Spleen (tissue), 11 donors: ENCODE results near the gene NAGK. TPM values are rescaled to one million over a fixed set of nuclear protein-coding genes. Genes with fewer than 3 reads are reported as not detected.

Experiments used
- DNase-seq: peaks from one replicate; pipeline ENCODE4 v3.0.0-alpha.2; 2020
- H3K27ac ChIP-seq, 8 donors: fragments of 200-600 bp; sonication (generic) in 7 of 8; 1 replicate in 4 of 8; 2 replicates in 4 of 8; pipeline versions ENCODE4 v1.5.0 to v1.8.0; 2016 to 2021; ENCODE audit warnings: inconsistent platforms in 4 of 8, mild to moderate bottlenecking in 4 of 8, moderate library complexity in 1 of 8
- H3K27me3 ChIP-seq, 7 donors: fragments of 200-600 bp; sonication (generic) in 6 of 7; replicated peaks in 1 of 7; 1 replicate in 4 of 7; 2 replicates in 3 of 7; pipeline versions ENCODE4 v1.5.0 to v1.8.0; 2016 to 2021; ENCODE audit warnings: inconsistent platforms in 3 of 7, mild to moderate bottlenecking in 1 of 7
- H3K36me3 ChIP-seq, 6 donors: fragments of 200-600 bp; sonication (generic) in 5 of 6; 1 replicate in 4 of 6; 2 replicates in 2 of 6; pipeline versions ENCODE4 v1.5.0 to v1.8.0; 2016 to 2021; ENCODE audit warnings: inconsistent platforms in 2 of 6
- H3K4me1 ChIP-seq, 6 donors: fragments of 200-600 bp; sonication (generic) in 5 of 6; 1 replicate in 3 of 6; 2 replicates in 3 of 6; pipeline versions ENCODE4 v1.5.0 to v1.8.0; 2016 to 2021; ENCODE audit warnings: inconsistent platforms in 3 of 6
- H3K4me3 ChIP-seq, 8 donors: fragments of 200-600 bp; sonication (generic) in 7 of 8; 1 replicate in 4 of 8; 2 replicates in 4 of 8; pipeline versions ENCODE4 v1.5.0 to v1.8.0; 2016 to 2021; ENCODE audit warnings: inconsistent platforms in 4 of 8, mild to moderate bottlenecking in 4 of 8, moderate library complexity in 2 of 8
- H3K9me3 ChIP-seq, 8 donors: fragments of 200-600 bp; sonication (generic) in 7 of 8; 1 replicate in 4 of 8; 2 replicates in 4 of 8; pipeline versions ENCODE4 v1.5.0 to v1.8.0; 2016 to 2021; ENCODE audit warnings: inconsistent platforms in 4 of 8
- POLR2A ChIP-seq, 3 donors: fragments of 450-650 bp; IDR thresholded peaks; one replicate each; pipeline ENCODE4 v1.5.1; 2017; ENCODE audit warnings: antibody characterized with exemption in 3 of 3, mild to moderate bottlenecking in 1 of 3
- POLR2AphosphoS5 ChIP-seq, 3 donors: sonication (generic); formaldehyde crosslinking; IDR thresholded peaks; one replicate each; pipeline ENCODE4 v1.5.1; 2017; ENCODE audit warnings: antibody characterized with exemption in 3 of 3
- WGBS, 5 donors: extraction: QIAGEN DNeasy Blood & Tissue Kit in 3 of 5; methylation state at CpG; one replicate each; pipeline versions ENCODE4 v1.1.5 to v1.1.7; 2013 to 2018; 5-methylcytosine and 5-hydroxymethylcytosine counted together
- intact Hi-C: fragments of 100-400 bp; cut with DNase I; formaldehyde crosslinking; loops from one replicate; pipeline ENCODE4 v1.15.0; 2023; ENCODE audit warnings: low total_unique reads
- polyA plus RNA-seq, 3 donors: library from polyadenylated mRNA; stranded (reverse); fragments of 200-250 nt; gene quantifications; one replicate each; pipeline ENCODE4 v1.2.1, GENCODE V29; 2013
- total RNA-seq, 7 donors: library from RNA; depleted of rRNA in 3 of 7; stranded (reverse); fragments of >200 nt in 3 of 7; fragmentation: NEBNext Ultra II Directional in 4 of 7; extraction: Animal tissue kit (Norgen Biotek cat#: 25700) in 4 of 7; gene quantifications; one replicate each; pipeline versions ENCODE4 v1.1.0 to v1.2.1, GENCODE V29; 2016 to 2021
- TF ChIP-seq, protein P1 (sequence below), 11 experiments: fragments of 200-600 bp in 7 of 11; fragments of 450-650 bp in 4 of 11; sonication (generic) in 4 of 11; IDR thresholded peaks in 8 of 11; conservative IDR thresholded peaks in 3 of 11; 1 replicate in 7 of 11; 2 replicates in 4 of 11; pipeline versions ENCODE4 v1.4.0 to v1.8.0; 2016 to 2021; ENCODE audit warnings: antibody characterized with exemption in 11 of 11, inconsistent platforms in 4 of 11, mild to moderate bottlenecking in 1 of 11
- donor health status: healthy with polysubstance abuse.
- donor health status: DM: no; HTN: no; CAD: no; lungs with moderate emphysema.
- donor health status: DM: no; HTN: no; CAD: no.
- donor health status: Bipolar disorder and iron deficiency.
- donor health status: healthy.
- donor health status: DM: no; HTN: no; CAD: no.
- donor health status: DM: yes; HTN: yes; CAD: no.

Gene NAGK
- total and polyA plus RNA-seq, 10 donors, result 123 to 321 (median 220) TPM

DNA sequence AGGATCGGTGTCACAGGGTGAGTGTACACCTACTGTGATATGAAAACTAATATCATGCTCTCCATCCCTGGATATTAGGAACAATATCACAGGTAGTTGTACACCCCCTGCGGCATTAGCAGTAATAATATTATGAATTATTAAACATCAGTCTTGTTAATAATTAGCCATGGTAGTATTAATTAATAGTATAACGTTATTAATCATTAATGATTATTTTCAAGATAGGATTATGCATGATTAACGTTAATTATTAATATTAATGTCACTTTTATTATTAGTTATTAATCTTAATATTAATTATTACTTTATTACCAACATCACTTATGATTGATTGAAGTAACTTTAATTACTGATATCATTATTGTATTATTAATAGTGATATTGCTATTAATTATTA, 26.2 kb upstream of the NAGK start:
- Histone ChIP-seq H3K4me3 (no peak overlapping the region), H3K27ac (no peak overlapping the region), H3K36me3 (no peaks in the 10 kb centered on the region), H3K4me1 (peaks cover 0 to 7% (median 0%) of the 10 kb centered on the region in 6 donors), H3K27me3 (peaks cover 0 to 21% (median 0%) of the 10 kb centered on the region in 7 donors), H3K9me3 (no peaks in the 10 kb centered on the region)
- intact Hi-C loops, result no loop called here
- DNase-seq, result no peak
- TF ChIP-seq, protein P1, sequence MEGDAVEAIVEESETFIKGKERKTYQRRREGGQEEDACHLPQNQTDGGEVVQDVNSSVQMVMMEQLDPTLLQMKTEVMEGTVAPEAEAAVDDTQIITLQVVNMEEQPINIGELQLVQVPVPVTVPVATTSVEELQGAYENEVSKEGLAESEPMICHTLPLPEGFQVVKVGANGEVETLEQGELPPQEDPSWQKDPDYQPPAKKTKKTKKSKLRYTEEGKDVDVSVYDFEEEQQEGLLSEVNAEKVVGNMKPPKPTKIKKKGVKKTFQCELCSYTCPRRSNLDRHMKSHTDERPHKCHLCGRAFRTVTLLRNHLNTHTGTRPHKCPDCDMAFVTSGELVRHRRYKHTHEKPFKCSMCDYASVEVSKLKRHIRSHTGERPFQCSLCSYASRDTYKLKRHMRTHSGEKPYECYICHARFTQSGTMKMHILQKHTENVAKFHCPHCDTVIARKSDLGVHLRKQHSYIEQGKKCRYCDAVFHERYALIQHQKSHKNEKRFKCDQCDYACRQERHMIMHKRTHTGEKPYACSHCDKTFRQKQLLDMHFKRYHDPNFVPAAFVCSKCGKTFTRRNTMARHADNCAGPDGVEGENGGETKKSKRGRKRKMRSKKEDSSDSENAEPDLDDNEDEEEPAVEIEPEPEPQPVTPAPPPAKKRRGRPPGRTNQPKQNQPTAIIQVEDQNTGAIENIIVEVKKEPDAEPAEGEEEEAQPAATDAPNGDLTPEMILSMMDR (IDR thresholded peaks at IDR 0.05 in 8 of 11, conservative IDR thresholded peaks at IDR 0.05 in 3 of 11), result no peak
- no peak for TF ChIP-seq POLR2A (IDR thresholded peaks at IDR 0.05)
- no peak for TF ChIP-seq POLR2AphosphoS5 (IDR thresholded peaks at IDR 0.05)
- WGBS, 5 donors, result 66 to 77% (median 73%) methylated on average over 4 of the region's 4 CpGs

DNA sequence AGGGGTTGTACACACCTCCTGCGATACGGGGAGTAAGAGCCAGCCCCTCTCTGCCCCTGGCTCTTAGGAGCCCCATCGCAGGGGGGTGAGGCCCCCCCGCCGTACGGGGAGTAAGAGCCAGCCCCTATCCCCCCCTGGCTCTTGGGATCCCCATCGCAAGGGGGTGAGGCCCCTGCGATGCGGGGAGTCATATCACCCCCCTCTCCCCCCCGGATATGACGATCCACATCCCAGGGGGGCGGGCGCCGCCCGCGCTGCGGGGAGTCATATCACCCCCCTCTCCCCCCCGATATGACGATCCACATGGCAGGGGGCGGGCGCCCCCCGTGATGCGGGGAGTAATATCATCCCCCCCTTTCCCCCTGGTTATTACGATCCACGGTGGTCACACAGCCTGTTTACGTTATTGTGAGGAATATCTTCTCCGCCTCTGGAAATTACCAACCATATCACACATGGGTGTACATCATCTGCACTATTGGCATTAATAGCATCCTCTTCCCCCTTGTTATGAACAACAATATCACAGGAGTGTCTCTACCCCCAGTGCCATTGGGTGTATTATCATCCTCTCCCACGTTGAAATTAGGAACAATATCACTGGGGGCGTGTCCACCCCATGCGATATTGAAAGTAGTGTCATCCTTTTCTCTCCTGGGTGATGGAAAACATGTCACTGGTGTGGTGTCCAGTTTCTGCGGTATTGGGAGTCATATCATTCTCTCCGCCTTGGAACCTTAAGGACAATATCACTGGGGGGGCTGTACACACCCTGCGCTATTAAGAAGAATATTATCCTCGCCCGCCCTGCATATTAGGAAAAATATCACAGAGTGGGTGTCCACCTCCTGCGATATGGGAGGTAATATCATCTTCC, 24.7 kb upstream of the NAGK start:
- no peak for TF ChIP-seq POLR2A (IDR thresholded peaks at IDR 0.05)
- TF ChIP-seq, protein P1 (IDR thresholded peaks at IDR 0.05 in 8 of 11, conservative IDR thresholded peaks at IDR 0.05 in 3 of 11), result no peak
- TF ChIP-seq POLR2AphosphoS5 (IDR thresholded peaks at IDR 0.05), result no peak
- peaks cover 0 to 21% (median 0%) of the 10 kb centered on the region in 7 donors for H3K27me3 ChIP-seq
- H3K9me3 ChIP-seq, result no peaks in the 10 kb centered on the region
- intact Hi-C loops, result no loop called here
- H3K4me3 ChIP-seq, result no peak overlapping the region
- 77 to 86% (median 83%) methylated on average over 23 to 36 of the region's 36 CpGs for WGBS, 5 donors
- DNase-seq, result no peak
- no peak overlapping the region for H3K27ac ChIP-seq
- H3K4me1 ChIP-seq, result peaks cover 0 to 7% (median 0%) of the 10 kb centered on the region in 6 donors
- H3K36me3 ChIP-seq, result no peaks in the 10 kb centered on the region

DNA sequence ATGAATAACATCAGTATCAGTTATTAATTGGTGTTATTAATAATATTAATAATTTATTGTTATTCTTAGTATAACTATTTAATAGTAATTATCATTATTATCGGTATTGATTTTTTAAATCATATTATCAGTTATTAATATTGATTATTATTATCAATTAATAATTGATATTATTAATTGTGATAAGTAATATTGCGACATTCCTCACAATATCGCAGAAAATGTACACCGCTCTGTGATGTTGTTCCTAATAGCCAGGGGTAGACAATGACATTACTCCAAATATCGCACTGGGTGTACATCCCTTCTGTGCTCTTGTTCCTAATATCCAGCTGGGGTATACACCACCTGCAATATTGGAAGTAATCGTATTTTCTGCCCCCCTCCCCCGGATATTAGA, 23.3 kb upstream of the NAGK start:
- no peak overlapping the region for H3K27ac ChIP-seq
- no peak overlapping the region for H3K4me3 ChIP-seq
- no peak for DNase-seq
- H3K36me3 ChIP-seq, result no peaks in the 10 kb centered on the region
- intact Hi-C loops, result no loop called here
- H3K9me3 ChIP-seq, result no peaks in the 10 kb centered on the region
- H3K4me1 ChIP-seq, result peaks cover 0 to 7% (median 0%) of the 10 kb centered on the region in 6 donors
- 92 to 96% (median 94%) methylated on average over 7 of the region's 7 CpGs for WGBS, 5 donors
- TF ChIP-seq POLR2A (IDR thresholded peaks at IDR 0.05), result no peak
- no peak for TF ChIP-seq POLR2AphosphoS5 (IDR thresholded peaks at IDR 0.05)
- TF ChIP-seq, protein P1 (IDR thresholded peaks at IDR 0.05 in 8 of 11, conservative IDR thresholded peaks at IDR 0.05 in 3 of 11), result no peak
- H3K27me3 ChIP-seq, result peaks cover 0 to 21% (median 0%) of the 10 kb centered on the region in 7 donors

DNA sequence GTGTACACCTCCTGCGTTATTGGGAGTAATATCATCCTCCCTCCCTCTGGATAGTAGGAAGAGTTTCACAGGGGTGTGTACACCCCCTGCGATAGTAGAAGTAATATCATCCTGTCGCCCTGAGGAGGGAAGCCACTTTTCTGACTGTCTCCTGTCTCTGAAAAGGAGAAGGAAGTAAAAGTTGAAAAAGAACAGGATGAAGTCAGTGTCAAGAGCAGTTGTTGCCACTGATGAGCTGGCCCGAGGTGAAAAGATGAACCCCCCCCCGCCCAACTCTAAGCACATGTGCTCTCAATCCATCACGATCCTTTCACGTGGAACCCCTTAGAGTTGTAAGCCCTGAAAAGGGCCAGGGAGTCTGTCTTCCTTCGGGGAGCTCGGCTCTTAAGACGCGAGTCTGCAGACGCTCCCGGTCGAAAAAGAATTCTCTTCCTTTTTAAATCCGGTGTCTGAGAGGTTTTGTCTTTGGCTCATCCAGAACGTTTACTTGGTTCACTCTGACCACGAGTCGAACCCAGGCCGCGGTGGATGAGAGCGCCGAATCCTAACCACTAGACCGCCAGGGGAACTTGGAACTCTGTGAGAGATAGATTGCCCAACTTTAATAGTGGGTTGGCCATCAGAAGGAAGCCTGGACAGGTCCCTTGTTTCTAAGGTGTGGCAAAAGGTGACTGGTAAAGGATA, 22.4 kb upstream of the NAGK start:
- no peaks in the 10 kb centered on the region for H3K36me3 ChIP-seq
- 57 to 78% (median 61%) methylated on average over 23 of the region's 23 CpGs for WGBS, 5 donors
- H3K4me1 ChIP-seq, result peaks cover 0 to 7% (median 0%) of the 10 kb centered on the region in 6 donors
- H3K9me3 ChIP-seq, result no peaks in the 10 kb centered on the region
- peak overlapping the region in 1 of 8 donors; percentile 56 for H3K27ac ChIP-seq
- peaks cover 0 to 21% (median 0%) of the 10 kb centered on the region in 7 donors for H3K27me3 ChIP-seq
- no peak for DNase-seq
- H3K4me3 ChIP-seq, result no peak overlapping the region
- intact Hi-C loops, result no loop called here
- TF ChIP-seq, protein P1 (IDR thresholded peaks at IDR 0.05 in 8 of 11, conservative IDR thresholded peaks at IDR 0.05 in 3 of 11), result no peak
- TF ChIP-seq POLR2AphosphoS5 (IDR thresholded peaks at IDR 0.05) (no peak), POLR2A (IDR thresholded peaks at IDR 0.05) (no peak)
